H1 (cell line): Measurements from ENCODE around the gene PPIH. TPM values are rescaled to one million over a fixed set of nuclear protein-coding genes. Genes with fewer than 3 reads are reported as not detected.
"Not testable (repeated sequence)": the region's sequence is repeated elsewhere in the genome, so short reads cannot be mapped to it uniquely, and the experiment has no call there.

Experiments used
- CTCF ChIA-PET: fragments of 300-600 bp; sonication (Branson Sonifier 250); formaldehyde crosslinking; loops from one replicate; lab custom pipeline; 2021; ENCODE audit not compliant: partially characterized antibody; lab: Charles Lee
- POLR2A ChIA-PET: fragments of 300-600 bp; sonication (Branson Sonifier 250); formaldehyde crosslinking; loops from one replicate; lab custom pipeline; 2021; ENCODE audit warnings: inconsistent platforms; ENCODE audit not compliant: partially characterized antibody; lab: Charles Lee
- DNase-seq, 2 experiments: peaks; one replicate each; pipeline versions ENCODE4 v3.0.0 to v3.0.0-alpha.2; 2010 to 2022; ENCODE audit warnings: low spot score in 2 of 2, low read depth in 1 of 2, mixed read lengths in 1 of 2
- FAIRE-seq: peaks from 2 replicates; lab custom pipeline; 2011; peaks lifted over from hg19 to GRCh38; lab: Jason Lieb, UNC
- H2AFZ ChIP-seq: 2 replicates; pipeline ENCODE4 v1.8.1; 2012; ENCODE audit warnings: low read length, inconsistent platforms
- H2AK5ac ChIP-seq: 2 replicates; pipeline ENCODE4 v1.6.1; 2013; ENCODE audit warnings: low read depth, low read length
- H2BK120ac ChIP-seq: replicated peaks from 2 replicates; pipeline ENCODE3; 2013; ENCODE audit warnings: low read depth, low read length, inconsistent platforms
- H2BK12ac ChIP-seq: 2 replicates; pipeline ENCODE4 v1.6.1; 2013; ENCODE audit warnings: low read depth, low read length
- H2BK15ac ChIP-seq: 2 replicates; pipeline ENCODE4 v1.6.1; 2013; ENCODE audit warnings: low read length
- H2BK20ac ChIP-seq: 2 replicates; pipeline ENCODE4 v1.6.1; 2013; ENCODE audit warnings: low read length
- H2BK5ac ChIP-seq: 2 replicates; pipeline ENCODE4 v1.6.1; 2013; ENCODE audit warnings: low read depth, low read length
- H3K14ac ChIP-seq: 2 replicates; pipeline ENCODE4 v1.6.1; 2013; ENCODE audit warnings: inconsistent platforms; ENCODE audit not compliant: insufficient read length
- H3K18ac ChIP-seq: 2 replicates; pipeline ENCODE4 v1.6.1; 2013; ENCODE audit warnings: low read length; ENCODE audit errors: extremely low read depth
- H3K23ac ChIP-seq: 2 replicates; pipeline ENCODE4 v1.6.1; 2013; ENCODE audit warnings: inconsistent platforms; ENCODE audit not compliant: insufficient read length
- H3K23me2 ChIP-seq: 2 replicates; pipeline ENCODE4 v1.6.1; 2013; ENCODE audit warnings: low read depth, low read length
- H3K27ac ChIP-seq: 2 replicates; pipeline ENCODE4 v1.6.1; 2011; ENCODE audit warnings: low read depth, low read length, inconsistent platforms
- H3K27me3 ChIP-seq, 4 experiments: replicated peaks in 1 of 4; 1 replicate in 1 of 4; 2 replicates in 3 of 4; pipeline versions ENCODE4 v1.6.1 to v1.8.1; 2011 to 2013; ENCODE audit warnings: low read length in 3 of 4, mild to moderate bottlenecking in 3 of 4, inconsistent platforms in 2 of 4, mixed read lengths in 2 of 4, moderate library complexity in 1 of 4; ENCODE audit not compliant: control insufficient read depth in 3 of 4, insufficient read depth in 3 of 4; ENCODE audit errors: extremely low read depth in 1 of 4
- H3K36me3 ChIP-seq, 4 experiments: 2 replicates each; pipeline versions ENCODE4 v1.6.1 to v1.8.1; 2011 to 2013; ENCODE audit warnings: mild to moderate bottlenecking in 4 of 4, low read length in 3 of 4, moderate library complexity in 2 of 4, control low read depth in 1 of 4, inconsistent platforms in 1 of 4; ENCODE audit not compliant: insufficient read depth in 4 of 4, control insufficient read depth in 2 of 4
- H3K4ac ChIP-seq: replicated peaks from 2 replicates; pipeline ENCODE3; 2013; ENCODE audit warnings: low read length, low read depth, mixed read lengths, inconsistent platforms; ENCODE audit not compliant: insufficient read length
- H3K4me1 ChIP-seq, 4 experiments: replicated peaks in 1 of 4; 1 replicate in 1 of 4; 2 replicates in 3 of 4; pipeline versions ENCODE4 v1.6.1 to v1.8.1; 2011 to 2013; ENCODE audit warnings: low read length in 3 of 4, inconsistent platforms in 2 of 4, mixed read lengths in 1 of 4; ENCODE audit not compliant: insufficient read depth in 4 of 4, control insufficient read depth in 3 of 4
- H3K4me2 ChIP-seq, 2 experiments: 2 replicates each; pipeline versions ENCODE4 v1.6.1 to v1.8.1; 2011 to 2013; ENCODE audit warnings: low read depth in 2 of 2, low read length in 2 of 2, control low read depth in 1 of 2, inconsistent platforms in 1 of 2, mild to moderate bottlenecking in 1 of 2; ENCODE audit not compliant: insufficient read depth in 1 of 2
- H3K4me3 ChIP-seq, 4 experiments: fragments of 200-600, 300-600 bp in 1 of 4; sonication (generic), shearing (Covaris generic), sonication (Bioruptor Twin) in 1 of 4; 2 replicates each; pipeline versions ENCODE4 v1.5.1 to v1.8.1; 2011 to 2016; ENCODE audit warnings: low read length in 4 of 4, low read depth in 3 of 4, control low read depth in 2 of 4, inconsistent platforms in 2 of 4, mild to moderate bottlenecking in 2 of 4, mixed read lengths in 1 of 4, moderate library complexity in 1 of 4; ENCODE audit not compliant: insufficient read depth in 2 of 4; ENCODE audit errors: extremely low read depth in 1 of 4
- H3K56ac ChIP-seq: replicated peaks from 2 replicates; pipeline ENCODE3; 2013; ENCODE audit warnings: low read depth, mild to moderate bottlenecking, mixed read lengths, low read length, inconsistent platforms; ENCODE audit not compliant: insufficient read length
- H3K79me1 ChIP-seq: 2 replicates; pipeline ENCODE4 v1.6.1; 2013; ENCODE audit warnings: low read depth, low read length, control low read depth
- H3K79me2 ChIP-seq, 2 experiments: 2 replicates each; pipeline versions ENCODE4 v1.6.1 to v1.8.1; 2012 to 2013; ENCODE audit warnings: low read length in 2 of 2, mild to moderate bottlenecking in 2 of 2, inconsistent platforms in 1 of 2; ENCODE audit not compliant: insufficient read depth in 2 of 2, control insufficient read depth in 1 of 2
- H3K9ac ChIP-seq, 4 experiments: replicated peaks in 1 of 4; 1 replicate in 1 of 4; 2 replicates in 3 of 4; pipeline versions ENCODE4 v1.6.1 to v1.8.1; 2011 to 2013; ENCODE audit warnings: low read depth in 3 of 4, low read length in 3 of 4, control low read depth in 2 of 4, mild to moderate bottlenecking in 2 of 4, moderate library complexity in 2 of 4, inconsistent platforms in 1 of 4; ENCODE audit errors: extremely low read depth in 1 of 4
- H3K9me3 ChIP-seq, 2 experiments: 2 replicates each; pipeline versions ENCODE4 v1.6.1 to v1.8.1; 2012 to 2013; ENCODE audit warnings: mild to moderate bottlenecking in 2 of 2, moderate library complexity in 2 of 2, control low read depth in 1 of 2, inconsistent platforms in 1 of 2, low read depth in 1 of 2, low read length in 1 of 2, mixed read lengths in 1 of 2; ENCODE audit not compliant: insufficient read depth in 2 of 2
- H4K20me1 ChIP-seq, 2 experiments: replicated peaks in 1 of 2; 2 replicates each; pipeline versions ENCODE3 to v1.8.1; 2011 to 2013; ENCODE audit warnings: inconsistent platforms in 2 of 2, low read length in 2 of 2, mild to moderate bottlenecking in 1 of 2; ENCODE audit not compliant: insufficient read depth in 2 of 2, control insufficient read depth in 1 of 2
- H4K5ac ChIP-seq: 2 replicates; pipeline ENCODE4 v1.6.1; 2013; ENCODE audit warnings: low read length, low read depth, mixed read lengths, inconsistent platforms; ENCODE audit not compliant: insufficient read length
- H4K8ac ChIP-seq: 2 replicates; pipeline ENCODE4 v1.8.0; 2013; ENCODE audit warnings: mild to moderate bottlenecking, moderate library complexity, low read length, inconsistent platforms; ENCODE audit not compliant: insufficient read depth; ENCODE audit errors: extremely low read depth
- H4K91ac ChIP-seq: replicated peaks from 2 replicates; pipeline ENCODE3; 2013; ENCODE audit warnings: low read length, mixed read lengths, inconsistent platforms; ENCODE audit not compliant: insufficient read length
- TAF7 ChIP-seq: optimal IDR thresholded peaks from 2 replicates; pipeline ENCODE3; 2011; ENCODE audit warnings: low read depth, mild to moderate bottlenecking, inconsistent platforms, low read length, moderate library complexity, borderline replicate concordance
- WGBS, 2 experiments: shearing (Covaris generic) in 1 of 2; methylation state at CpG; one replicate each; pipeline versions ENCODE4 v1.1.6 to v1.1.7; 2013 to 2015; ENCODE audit warnings: low lambda C conversion rate in 2 of 2, mixed read lengths in 2 of 2, inconsistent platforms in 1 of 2, low coverage in 1 of 2, missing lambda C conversion rate in 1 of 2; ENCODE audit not compliant: insufficient replicate concordance in 2 of 2, insufficient coverage in 1 of 2, insufficient read length in 1 of 2; ENCODE audit errors: extremely low coverage in 1 of 2, missing lambda C conversion rate in 1 of 2; 5-methylcytosine and 5-hydroxymethylcytosine counted together
- polyA plus RNA-seq, 7 experiments: library from polyadenylated mRNA; depleted of rRNA in 3 of 7; stranded (reverse) in 5 of 7; unstranded in 2 of 7; fragments of >200 nt in 5 of 7; fragments of 200-250 nt in 2 of 7; gene quantifications; 1 replicate in 5 of 7; 2 replicates in 1 of 7; 4 replicates in 1 of 7; pipeline versions ENCODE4 v1.2.1 to v1.2.3, GENCODE V29; 2011 to 2013; ENCODE audit warnings: missing spikeins in 2 of 7, mixed read lengths in 2 of 7
- total RNA-seq: library from RNA; stranded (reverse); fragmentation: NEBNext Ultra II Directional; extraction: Animal tissue kit (Norgen Biotek cat#: 25700); gene quantifications from 2 replicates; pipeline ENCODE4 v1.2.1, GENCODE V29; 2021

The PPIH gene
- total and polyA plus RNA-seq, 2 of the 8 experiments (the other 6 are each of a cell fraction or from before 2014, with no cell fraction given): 78.1 to 91.5 TPM

- not testable (repeated sequence) for H2BK5ac ChIP-seq, H3K79me1 ChIP-seq, H2BK120ac ChIP-seq, H3K23ac ChIP-seq, H3K9me3 ChIP-seq, DNase-seq, H3K14ac ChIP-seq, H3K4me1 ChIP-seq, H3K18ac ChIP-seq, H3K27me3 ChIP-seq, H4K8ac ChIP-seq, H3K4ac ChIP-seq, H2AFZ ChIP-seq, H4K5ac ChIP-seq, H3K27ac ChIP-seq, FAIRE-seq, H2BK20ac ChIP-seq, H3K56ac ChIP-seq, H2BK15ac ChIP-seq, H4K91ac ChIP-seq, H2AK5ac ChIP-seq, H2BK12ac ChIP-seq
- Histone ChIP-seq H3K4me2 (peak overlapping the region in 1 of 2 experiments; percentile 84; a peak in 2 of 4 replicates), H3K23me2 (peaks cover 16% of the 10 kb centered on the region), H4K20me1 (peaks cover 24 to 30% of the 10 kb centered on the region in 2 experiments), H3K4me3 (peak overlapping the region; percentile 83 to 99 (median 94); a peak in 6 of 8 replicates), H3K79me2 (peaks cover 43 to 66% of the 10 kb centered on the region in 2 experiments), H3K36me3 (peaks cover 0 to 29% (median 8%) of the 10 kb centered on the region in 4 experiments; a peak in 6 of 8 replicates), H3K9ac (peak overlapping the region in 3 of 4 experiments; percentile 43 to 90 (median 88); a peak in 5 of 7 replicates)
- 0% methylated on average over 1 of the region's 33 CpGs; no CpG with 5 or more reads in 1 of the 2 experiments for WGBS, 2 experiments
- POLR2A ChIA-PET: interaction anchor here (0.7 to 7.3 kb wide), 44 partner anchors 9 to 410 kb away, joined by 3 to 94 read pairs (median 5); partner anchors contain the start of genes C1orf50, CLDN19, P3H1 and PPCS
- CTCF ChIA-PET: interaction anchor here (0.9 to 1.3 kb wide), 3 partner anchors 53 to 96 kb away, joined by 3 read pairs; no protein-coding TSS in a partner anchor
- TF ChIP-seq TAF7: peak; percentile 74
These were observed 24.2 kb downstream of the PPIH start for GRCh38 chr1:42682484-42682738.
